Fibroblast of skin of right biceps (primary cell): ENCODE data around the gene UBE2E1.
"Not testable (repeated sequence)": the region's sequence is repeated elsewhere in the genome, so short reads cannot be mapped to it uniquely, and the experiment has no call there.

Experiments used
- DNase-seq: peaks from one replicate; pipeline ENCODE4 v3.0.0-alpha.2; 2013

UBE2E1 gene

DNA sequence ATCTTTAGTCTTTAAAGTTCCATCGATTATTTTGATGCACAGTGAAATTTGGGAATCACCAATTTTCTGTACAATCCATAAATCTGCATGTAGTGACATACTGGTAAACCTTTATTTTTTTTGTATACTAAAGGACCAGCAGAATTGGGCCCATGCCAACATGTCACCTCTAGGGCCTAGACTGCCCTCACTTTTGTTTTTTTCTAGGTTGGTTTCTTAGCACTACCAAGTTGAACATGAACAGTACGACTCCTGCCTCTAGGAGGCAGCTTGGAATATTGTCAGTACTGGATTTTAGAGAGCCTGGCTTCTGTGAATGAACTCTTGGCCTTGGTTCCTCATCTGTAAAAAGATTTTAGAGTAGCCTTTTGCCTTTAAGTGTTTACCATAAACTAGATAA lies 78.7 kb downstream of the UBE2E1 start:
- DNase-seq = no peak

DNA sequence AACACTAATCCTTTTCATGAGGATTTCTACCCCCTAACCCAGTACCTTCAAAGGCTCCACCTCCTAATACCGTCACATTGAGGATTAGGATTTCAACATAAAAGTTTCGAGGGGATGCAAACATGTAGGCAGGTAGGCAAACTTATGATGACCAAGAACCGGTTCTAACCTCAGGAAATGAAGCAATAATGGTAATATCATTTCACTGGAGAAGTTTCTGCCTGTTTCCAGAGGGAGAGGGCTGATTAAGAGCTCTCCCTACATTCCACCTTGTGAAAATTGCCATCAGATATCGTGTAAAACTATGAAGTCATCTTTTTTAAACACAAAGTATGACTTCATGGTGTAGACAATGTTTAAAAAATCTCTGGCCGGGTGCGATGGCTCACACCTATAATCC lies 79.5 kb downstream of the UBE2E1 start:
- DNase-seq = no peak

DNA sequence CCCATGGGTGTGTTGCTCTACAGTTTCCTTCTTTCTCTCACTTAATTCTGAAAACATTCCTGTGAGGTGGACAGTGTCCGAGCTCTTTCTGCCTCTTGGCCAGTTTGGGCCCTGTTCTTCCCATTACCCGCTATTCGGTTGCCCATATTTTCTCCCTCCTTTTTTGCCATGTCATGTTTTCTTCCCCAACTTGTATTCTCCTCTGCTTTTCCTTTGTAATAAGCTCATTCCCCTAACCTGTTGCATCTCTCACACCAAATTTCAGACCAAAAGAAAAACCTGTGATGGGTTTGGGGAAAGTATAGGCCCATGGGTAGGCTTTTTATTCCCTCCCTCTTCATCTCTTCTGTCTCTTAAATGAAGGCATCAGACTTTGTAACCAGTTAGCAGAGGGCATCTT lies 80.6 kb downstream of the UBE2E1 start:
- DNase-seq = no peak

DNA sequence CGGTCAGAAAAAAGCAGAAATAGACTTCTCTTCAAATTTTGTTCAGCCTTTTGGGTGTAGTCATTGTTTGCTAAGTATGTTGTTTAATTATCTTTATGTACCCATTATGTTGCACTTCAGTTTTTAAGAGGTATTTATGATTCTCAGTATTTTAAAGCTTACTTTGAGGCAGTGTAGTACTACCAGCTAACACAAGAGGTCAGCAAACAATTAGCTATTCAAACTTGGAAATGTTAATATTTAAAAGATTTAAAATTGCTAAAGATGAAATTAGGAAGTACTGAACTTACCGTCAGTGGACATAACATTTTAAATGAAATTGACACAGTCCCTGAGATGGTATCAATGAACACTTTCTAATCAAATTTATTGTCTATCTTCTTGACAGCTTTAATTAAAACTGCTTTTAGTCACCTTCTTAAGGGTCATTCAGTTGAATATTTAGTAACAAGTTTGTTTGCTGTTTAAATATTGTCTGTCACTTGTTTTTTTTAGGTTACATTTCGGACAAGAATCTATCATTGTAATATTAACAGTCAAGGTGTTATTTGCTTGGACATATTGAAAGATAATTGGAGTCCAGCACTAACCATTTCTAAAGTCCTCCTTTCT lies 83.0 kb downstream of the UBE2E1 start:
- peak; percentile 39 for DNase-seq

DNA sequence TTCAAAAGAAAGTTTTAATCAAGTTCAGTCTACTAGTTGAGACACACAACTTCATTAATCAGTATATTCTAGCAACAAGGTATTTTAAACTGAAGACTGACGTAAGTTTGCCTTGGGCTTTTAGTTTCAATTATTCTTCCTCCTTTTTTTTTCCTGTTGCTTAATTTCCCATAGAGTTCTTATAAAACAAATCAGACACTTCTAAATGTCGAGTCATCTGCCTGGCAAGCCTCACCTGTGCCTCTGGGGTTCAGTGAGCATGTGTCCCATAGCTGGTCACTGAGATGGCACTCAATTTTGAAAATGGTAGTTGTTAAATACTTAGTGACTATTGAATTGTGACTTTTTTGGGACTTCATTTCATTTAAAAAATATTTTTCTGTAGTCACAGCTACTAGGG lies 83.6 kb downstream of the UBE2E1 start:
- no peak for DNase-seq

DNA sequence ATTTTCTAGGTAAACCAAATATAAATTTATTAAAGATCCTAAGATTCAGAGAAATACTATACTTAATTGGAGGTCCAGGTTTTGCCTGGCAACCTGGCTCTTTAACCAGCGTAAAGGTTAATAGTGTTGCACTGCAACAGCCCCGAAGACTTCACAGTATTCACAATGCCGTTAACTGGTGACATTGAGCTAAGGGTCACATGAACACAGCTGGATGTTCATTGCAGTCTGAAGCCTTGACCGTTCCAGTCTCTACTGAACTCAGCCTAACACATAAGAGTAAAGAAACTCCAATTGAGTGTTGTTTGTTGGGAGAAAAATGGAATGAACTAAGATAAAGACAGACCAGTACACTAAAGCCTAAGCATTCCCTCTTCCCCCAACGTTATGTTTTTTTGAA lies 84.2 kb downstream of the UBE2E1 start:
- no peak for DNase-seq

DNA sequence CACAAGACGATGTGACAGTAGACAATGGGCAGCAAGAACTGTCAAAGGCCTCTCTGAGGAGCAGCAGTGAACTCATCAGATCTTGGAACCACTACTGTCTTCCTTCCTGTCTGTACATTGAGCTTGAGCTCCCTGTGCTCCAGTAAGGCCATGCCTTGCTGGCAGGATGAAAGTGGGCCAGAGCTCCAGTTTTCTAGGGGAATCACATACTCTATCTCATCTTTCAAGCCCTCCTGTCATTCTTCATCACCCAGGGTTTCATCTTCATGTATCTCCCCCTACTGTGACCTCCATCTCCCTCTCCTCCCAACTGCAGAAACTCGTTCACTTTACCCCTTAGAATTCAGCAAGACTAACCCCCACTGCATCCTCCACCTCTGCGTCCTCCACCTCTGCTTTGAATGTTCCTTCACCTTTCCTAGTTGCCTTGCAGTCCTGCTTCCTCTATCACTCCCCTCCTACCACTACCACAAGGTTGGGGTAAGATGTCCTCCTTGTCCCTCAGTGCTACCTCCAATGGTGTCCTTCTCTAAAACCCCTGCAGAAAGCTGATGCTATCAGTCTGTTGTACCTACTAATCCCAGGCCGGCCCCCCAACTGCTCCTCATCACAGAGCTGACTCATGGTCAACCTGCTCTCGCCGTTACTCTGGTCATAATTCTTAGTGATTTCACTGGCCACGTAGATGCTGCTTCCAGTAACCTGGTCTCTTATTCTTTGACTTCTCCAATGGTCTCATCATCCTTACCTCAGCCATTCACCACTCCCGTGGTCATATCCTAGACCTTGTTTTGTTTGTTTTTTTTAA lies 88.7 kb downstream of the UBE2E1 start:
- no peak for DNase-seq

DNA sequence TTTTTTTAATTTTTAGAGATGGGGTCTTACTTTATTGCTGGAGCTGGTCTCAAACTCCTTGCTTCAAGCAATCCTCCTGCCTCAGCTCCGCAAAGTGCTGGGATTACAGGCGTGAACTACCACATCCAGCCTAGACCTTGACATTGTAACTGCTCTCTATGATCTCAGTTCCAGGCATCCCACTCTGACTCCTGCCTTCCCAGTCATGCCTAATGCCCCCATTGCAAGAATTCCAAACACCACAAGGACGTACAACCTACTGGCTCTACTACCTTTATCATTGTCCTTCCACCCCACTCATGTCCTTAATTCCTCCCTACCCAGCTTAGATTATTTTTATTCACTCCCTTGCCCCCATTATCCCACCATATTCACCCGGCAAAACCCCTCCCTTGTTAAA lies 89.4 kb downstream of the UBE2E1 start:
- DNase-seq = no peak

DNA sequence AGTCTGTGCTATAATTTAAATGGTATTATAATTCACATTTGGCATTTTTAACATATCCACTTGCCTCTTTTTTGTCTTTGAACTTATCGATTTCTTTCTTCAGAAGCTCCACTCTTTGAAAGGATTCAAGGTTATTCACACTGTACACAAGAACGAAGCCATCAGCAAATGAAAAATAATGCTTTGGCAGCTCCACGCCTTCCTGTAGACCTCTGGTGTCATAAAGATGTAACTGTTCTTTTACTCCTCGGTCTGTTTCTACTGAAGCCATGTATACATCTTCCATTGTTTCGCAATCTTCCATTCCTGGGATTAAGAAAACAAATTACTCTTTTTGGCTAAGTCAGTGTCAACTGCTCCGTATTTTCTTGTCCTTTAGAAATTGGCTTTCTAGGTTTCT lies 95.0 kb downstream of the UBE2E1 start:
- peak; percentile 60 for DNase-seq

DNA sequence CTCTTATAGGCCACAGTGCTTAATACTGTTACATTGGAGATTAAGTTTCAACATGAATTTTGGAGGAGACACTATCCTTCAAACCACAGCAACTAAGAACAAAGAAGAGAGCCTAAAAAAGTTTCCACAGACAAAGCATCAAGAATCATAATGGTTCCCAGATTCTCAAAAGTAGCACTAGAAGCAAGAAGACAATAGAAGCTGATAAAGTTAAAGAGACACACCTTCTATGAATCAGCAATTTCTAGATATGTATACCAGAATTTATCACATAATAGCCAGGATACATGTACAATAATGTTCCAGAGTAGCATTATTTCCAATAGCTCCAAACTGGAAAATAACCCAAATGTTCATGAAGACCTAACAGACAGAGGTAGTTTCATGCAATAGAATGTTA lies 98.8 kb downstream of the UBE2E1 start:
- no peak for DNase-seq

DNA sequence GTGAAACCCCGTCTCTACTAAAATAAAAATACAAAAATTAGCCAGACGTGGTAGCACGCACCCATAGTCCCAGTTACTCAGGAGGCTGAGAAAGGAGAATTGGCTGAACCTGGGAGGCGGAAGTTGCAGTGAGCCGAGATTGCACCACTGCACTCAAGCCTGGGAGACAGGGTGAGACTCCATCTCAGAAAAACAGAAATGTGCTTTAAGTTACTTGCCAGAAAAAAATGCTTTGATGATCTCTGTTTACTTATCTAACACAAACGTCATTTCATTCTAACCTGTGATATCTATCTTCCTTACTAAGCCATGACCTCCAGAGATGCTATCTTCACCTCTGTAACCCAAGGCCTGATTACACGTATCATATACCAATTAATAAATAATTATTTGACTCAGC lies 103.6 kb downstream of the UBE2E1 start:
- no peak for DNase-seq

DNA sequence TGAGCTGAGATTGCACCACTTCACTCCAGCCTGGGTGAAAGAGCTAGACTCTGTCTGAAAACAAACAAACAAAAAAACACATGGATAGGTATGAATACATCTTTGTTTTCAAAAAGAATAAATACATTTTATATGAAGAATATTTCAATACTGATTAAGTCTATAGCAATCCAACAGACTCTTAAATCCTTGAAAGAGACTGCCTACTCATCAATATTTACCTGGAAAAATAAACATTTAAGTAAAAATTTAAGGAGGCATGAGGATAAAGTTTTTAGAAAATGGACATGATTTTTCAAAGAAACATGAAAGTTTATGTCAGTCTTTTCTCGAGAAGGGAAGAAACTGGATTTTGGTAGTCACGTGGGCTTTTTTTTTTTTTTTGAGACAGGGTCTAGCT lies 105.6 kb downstream of the UBE2E1 start:
- no peak for DNase-seq

DNA sequence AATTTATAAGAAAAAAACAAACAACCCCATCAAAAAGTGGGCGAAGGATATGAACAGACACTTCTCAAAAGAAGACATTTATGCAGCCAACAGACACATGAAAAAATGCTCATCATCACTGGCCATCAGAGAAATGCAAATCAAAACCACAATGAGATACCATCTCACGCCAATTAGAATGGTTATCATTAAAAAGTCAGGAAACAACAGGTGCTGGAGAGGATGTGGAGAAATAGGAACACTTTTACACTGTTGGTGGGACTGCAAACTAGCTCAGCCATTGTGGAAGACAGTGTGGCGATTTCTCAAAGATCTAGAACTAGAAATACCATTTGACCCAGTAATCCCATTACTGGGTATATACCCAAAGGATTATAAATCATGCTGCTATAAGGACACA lies 106.6 kb downstream of the UBE2E1 start:
- DNase-seq = not testable (repeated sequence)

DNA sequence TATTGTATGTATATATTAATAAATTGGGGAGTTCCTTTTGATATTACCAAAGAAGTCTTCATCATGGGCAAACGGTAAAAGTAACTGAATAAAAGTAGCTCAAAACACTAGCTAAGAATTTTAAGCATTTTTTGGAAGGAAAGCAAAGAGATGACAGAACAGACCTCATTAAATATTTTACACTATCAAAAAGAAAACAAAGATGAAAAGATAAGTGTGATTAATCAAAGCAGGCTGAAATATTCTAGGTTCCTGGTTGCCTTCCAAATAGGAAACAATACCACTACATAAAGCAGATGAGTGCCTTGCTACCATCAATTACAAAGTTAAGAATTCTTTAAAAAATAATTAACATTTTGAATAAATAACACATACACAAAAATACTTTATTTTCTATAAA lies 107.4 kb downstream of the UBE2E1 start:
- no peak for DNase-seq

DNA sequence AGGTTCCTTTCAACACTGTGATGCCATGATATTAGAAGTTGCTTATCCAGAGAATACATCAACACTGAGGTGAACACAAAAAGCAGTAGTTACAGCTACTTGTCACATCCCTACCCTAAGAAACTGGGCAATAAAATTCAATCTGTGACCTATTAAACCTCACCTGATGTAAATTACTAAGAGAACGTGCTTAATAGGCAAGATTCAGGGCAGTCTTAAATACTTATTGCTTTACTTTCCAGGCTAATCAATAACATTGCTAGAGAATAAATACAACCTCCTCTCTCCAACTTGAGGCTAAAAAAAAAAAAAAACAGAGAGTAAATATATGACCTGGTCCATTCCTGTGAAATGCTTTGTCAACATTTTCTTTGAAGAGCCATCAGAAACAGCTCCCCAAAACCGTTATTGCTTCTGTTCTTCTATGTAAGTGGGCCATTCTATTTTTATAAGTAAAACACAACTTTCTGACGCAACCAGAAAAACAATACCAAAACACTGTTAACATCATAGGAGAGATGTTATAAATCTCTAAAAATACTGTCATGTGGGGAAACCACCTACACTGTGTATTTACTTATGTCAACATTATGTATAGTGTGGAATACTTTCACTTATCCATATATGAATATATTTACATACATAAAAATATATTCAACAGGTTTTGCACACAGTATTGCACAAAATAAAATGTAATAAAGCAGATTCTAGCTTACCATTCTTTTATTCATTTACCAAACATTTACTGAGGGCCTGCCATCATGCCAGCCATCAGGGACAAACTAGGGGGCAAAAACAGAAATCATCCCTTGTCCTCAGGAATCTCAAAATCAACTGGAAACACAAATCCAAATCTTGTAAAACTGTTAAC lies 108.4 kb downstream of the UBE2E1 start:
- no peak for DNase-seq

DNA sequence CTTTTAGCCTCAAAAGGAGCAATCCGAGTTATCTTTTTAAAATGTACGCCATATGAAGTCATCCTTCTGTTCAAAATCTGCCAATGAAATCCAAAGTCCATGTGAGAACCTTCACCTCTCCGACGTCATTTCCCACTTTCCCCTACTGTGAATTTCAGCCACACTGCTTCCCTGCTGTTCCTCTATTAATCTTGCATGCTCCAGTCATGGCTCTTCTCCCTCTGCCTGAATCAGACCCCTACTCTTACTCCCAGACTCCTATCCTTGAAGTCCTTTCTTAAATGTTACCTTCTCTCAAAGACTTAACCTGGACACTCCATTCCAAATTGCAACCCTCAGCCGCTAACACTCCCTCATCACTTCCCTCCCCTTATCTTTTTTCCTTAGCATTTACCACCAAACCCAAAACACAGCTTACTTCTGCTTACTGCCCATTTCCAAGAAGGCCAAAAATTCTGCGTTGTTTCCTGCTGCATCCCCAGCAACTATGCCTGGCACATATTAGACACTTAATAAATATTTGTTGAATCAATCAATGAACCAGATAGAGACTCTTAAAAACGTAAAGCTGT lies 109.9 kb downstream of the UBE2E1 start:
- peak; percentile 38 for DNase-seq

DNA sequence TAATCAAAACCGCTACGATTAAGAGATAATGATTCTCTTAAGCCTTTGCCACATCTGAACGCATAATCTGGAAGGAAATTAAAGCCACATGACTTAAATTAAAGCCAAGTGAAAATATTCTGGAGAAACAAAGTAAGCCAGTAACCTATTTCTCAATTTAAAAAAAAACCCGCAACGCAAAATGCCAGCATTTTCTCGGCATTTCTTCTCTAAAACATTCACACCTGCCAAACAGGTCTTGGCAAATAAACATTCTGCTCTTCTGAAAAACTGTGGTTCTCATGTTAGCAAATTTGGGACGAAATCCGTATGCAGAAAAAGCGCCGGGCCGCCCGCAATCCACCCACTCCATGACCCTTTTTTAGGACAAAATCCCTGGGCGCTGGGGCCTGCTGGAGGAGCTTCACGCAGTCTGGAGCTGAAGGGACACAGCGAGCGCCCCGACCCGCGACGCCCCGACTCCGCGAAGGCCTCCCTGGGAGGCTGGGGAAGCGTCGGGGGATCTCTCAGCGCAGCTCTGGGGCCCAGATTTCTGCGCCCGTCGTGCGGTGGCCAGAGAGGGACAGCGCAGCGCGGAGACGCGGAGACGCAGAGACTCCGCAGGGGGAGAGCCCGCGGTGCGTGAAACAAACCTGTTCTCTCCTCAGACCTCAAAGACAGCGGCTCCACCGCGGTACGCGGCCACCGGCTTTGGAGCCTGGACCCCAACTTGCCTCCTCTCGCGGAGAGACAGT lies 110.6 kb downstream of the UBE2E1 start:
- DNase-seq = no peak

DNA sequence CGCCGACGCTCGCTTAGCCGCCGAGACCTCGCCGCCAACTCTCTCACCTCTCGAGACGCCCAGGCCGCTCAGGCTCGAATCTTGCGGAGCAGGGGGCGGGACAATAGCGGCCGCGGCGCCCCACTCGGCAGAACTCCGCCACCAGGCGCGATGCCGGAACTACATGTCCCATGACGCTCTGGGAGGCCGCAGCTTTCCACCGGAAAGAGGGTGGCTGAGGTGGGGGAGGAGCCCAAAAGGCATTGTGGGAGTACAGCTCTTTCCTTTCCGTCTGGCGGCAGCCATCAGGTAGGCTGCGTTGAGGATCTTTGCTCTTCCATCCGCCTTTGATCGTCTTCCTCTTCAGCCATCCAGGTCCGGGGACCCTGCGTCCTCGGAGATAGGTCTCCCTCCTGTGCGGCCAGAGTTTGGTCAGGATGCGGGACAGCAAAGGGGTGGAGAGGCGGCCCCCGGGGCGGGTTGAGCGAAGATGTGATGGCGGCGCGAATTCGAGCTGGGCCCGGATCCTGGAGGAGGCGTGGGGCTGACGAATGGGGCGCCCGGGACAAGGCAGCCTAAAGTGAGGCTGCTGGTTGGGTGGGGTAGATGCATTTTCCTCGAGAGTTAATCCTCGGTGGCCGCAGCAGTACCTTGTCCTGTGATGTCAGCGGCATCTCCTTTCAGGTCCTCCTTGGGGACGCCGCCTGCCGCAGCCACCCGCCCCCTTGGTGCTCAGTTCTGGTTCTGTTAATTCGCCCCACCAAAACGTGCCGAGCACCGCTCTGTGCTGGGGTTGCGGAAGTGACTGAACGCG lies 111.3 kb downstream of the UBE2E1 start, which contains the start of the genes NKIRAS1 and RPL15:
Gene NKIRAS1 (minus strand): TSS at position 105 of the 793 bp plus-strand sequence. CDS start 6,086 bp downstream, outside the sequence.
Gene RPL15 (plus strand): TSS at position 247 of the 793 bp plus-strand sequence. CDS start 728 bp downstream, outside the sequence.
- peak; percentile 98 for DNase-seq

DNA sequence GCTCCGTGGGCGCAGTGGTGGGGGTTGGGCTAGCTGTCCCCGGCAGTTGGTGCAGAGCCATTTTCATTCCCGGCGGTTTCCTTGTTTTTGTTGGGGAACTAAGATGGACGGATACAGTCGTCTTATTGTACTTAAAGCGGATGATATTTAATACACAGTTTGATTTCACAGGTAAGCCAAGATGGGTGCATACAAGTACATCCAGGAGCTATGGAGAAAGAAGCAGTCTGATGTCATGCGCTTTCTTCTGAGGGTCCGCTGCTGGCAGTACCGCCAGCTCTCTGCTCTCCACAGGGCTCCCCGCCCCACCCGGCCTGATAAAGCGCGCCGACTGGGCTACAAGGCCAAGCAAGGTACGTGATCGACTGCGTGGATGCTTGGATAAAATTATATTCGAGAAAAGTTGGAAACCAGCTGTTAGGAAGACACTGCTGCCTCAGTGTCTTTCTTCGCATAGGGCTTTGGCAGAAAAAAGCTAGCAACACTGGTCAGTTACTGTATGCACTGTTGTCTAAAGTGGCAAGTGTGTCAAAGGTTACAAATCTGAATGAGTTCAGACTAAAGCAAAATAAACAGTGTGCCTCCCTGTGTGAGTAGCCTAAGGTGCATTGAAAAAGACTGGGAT lies 112.0 kb downstream of the UBE2E1 start:
- peak; percentile 63 for DNase-seq

DNA sequence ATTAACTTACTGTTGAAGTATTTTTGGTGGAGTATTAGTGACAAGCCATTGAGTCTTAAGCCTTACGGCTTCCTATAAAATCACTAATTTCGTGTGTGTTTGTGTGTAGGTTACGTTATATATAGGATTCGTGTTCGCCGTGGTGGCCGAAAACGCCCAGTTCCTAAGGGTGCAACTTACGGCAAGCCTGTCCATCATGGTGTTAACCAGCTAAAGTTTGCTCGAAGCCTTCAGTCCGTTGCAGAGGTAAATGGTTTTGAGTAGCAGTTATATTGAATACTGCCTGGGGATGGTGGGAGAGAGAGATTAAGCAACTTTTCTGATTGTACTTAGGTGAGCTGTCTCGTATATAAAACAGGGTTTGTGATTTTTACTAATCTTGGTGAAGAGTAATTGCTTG lies 112.6 kb downstream of the UBE2E1 start:
- DNase-seq = not testable (repeated sequence)

DNA sequence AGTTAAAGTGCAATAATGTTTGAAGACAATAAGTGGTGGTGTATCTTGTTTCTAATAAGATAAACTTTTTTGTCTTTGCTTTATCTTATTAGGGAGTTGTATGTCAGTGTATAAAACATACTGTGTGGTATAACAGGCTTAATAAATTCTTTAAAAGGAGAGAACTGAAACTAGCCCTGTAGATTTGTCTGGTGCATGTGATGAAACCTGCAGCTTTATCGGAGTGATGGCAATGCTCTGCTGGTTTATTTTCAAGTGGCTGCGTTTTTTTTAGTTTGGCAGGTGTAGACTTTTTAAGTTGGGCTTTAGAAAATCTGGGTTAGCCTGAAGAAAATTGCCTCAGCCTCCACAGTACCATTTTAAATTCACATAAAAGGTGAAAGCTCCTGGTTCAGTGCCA lies 113.9 kb downstream of the UBE2E1 start:
- DNase-seq = no peak
